H1 (cell line): ENCODE data around the gene BAZ2B. TPM values are rescaled to one million over a fixed set of nuclear protein-coding genes. Genes with fewer than 3 reads are reported as not detected.

Experiments
- CTCF ChIA-PET: fragments of 300-600 bp; sonication (Branson Sonifier 250); formaldehyde crosslinking; loops from one replicate; lab custom pipeline; 2021; ENCODE audit not compliant: partially characterized antibody; lab: Charles Lee
- POLR2A ChIA-PET: fragments of 300-600 bp; sonication (Branson Sonifier 250); formaldehyde crosslinking; loops from one replicate; lab custom pipeline; 2021; ENCODE audit warnings: inconsistent platforms; ENCODE audit not compliant: partially characterized antibody; lab: Charles Lee
- DNase-seq, 2 experiments: peaks; one replicate each; pipeline versions ENCODE4 v3.0.0 to v3.0.0-alpha.2; 2010 to 2022; ENCODE audit warnings: low spot score in 2 of 2, low read depth in 1 of 2, mixed read lengths in 1 of 2
- FAIRE-seq: peaks from 2 replicates; lab custom pipeline; 2011; peaks lifted over from hg19 to GRCh38; lab: Jason Lieb, UNC
- H2AFZ ChIP-seq: 2 replicates; pipeline ENCODE4 v1.8.1; 2012; ENCODE audit warnings: low read length, inconsistent platforms
- H2AK5ac ChIP-seq: 2 replicates; pipeline ENCODE4 v1.6.1; 2013; ENCODE audit warnings: low read depth, low read length
- H2BK120ac ChIP-seq: replicated peaks from 2 replicates; pipeline ENCODE3; 2013; ENCODE audit warnings: low read depth, low read length, inconsistent platforms
- H2BK12ac ChIP-seq: 2 replicates; pipeline ENCODE4 v1.6.1; 2013; ENCODE audit warnings: low read depth, low read length
- H2BK15ac ChIP-seq: 2 replicates; pipeline ENCODE4 v1.6.1; 2013; ENCODE audit warnings: low read length
- H2BK20ac ChIP-seq: 2 replicates; pipeline ENCODE4 v1.6.1; 2013; ENCODE audit warnings: low read length
- H2BK5ac ChIP-seq: 2 replicates; pipeline ENCODE4 v1.6.1; 2013; ENCODE audit warnings: low read depth, low read length
- H3K14ac ChIP-seq: 2 replicates; pipeline ENCODE4 v1.6.1; 2013; ENCODE audit warnings: inconsistent platforms; ENCODE audit not compliant: insufficient read length
- H3K18ac ChIP-seq: 2 replicates; pipeline ENCODE4 v1.6.1; 2013; ENCODE audit warnings: low read length; ENCODE audit errors: extremely low read depth
- H3K23ac ChIP-seq: 2 replicates; pipeline ENCODE4 v1.6.1; 2013; ENCODE audit warnings: inconsistent platforms; ENCODE audit not compliant: insufficient read length
- H3K23me2 ChIP-seq: 2 replicates; pipeline ENCODE4 v1.6.1; 2013; ENCODE audit warnings: low read depth, low read length
- H3K27ac ChIP-seq: 2 replicates; pipeline ENCODE4 v1.6.1; 2011; ENCODE audit warnings: low read depth, low read length, inconsistent platforms
- H3K27me3 ChIP-seq, 4 experiments: replicated peaks in 1 of 4; 1 replicate in 1 of 4; 2 replicates in 3 of 4; pipeline versions ENCODE4 v1.6.1 to v1.8.1; 2011 to 2013; ENCODE audit warnings: low read length in 3 of 4, mild to moderate bottlenecking in 3 of 4, inconsistent platforms in 2 of 4, mixed read lengths in 2 of 4, moderate library complexity in 1 of 4; ENCODE audit not compliant: control insufficient read depth in 3 of 4, insufficient read depth in 3 of 4; ENCODE audit errors: extremely low read depth in 1 of 4
- H3K36me3 ChIP-seq, 4 experiments: 2 replicates each; pipeline versions ENCODE4 v1.6.1 to v1.8.1; 2011 to 2013; ENCODE audit warnings: mild to moderate bottlenecking in 4 of 4, low read length in 3 of 4, moderate library complexity in 2 of 4, control low read depth in 1 of 4, inconsistent platforms in 1 of 4; ENCODE audit not compliant: insufficient read depth in 4 of 4, control insufficient read depth in 2 of 4
- H3K4ac ChIP-seq: replicated peaks from 2 replicates; pipeline ENCODE3; 2013; ENCODE audit warnings: low read length, low read depth, mixed read lengths, inconsistent platforms; ENCODE audit not compliant: insufficient read length
- H3K4me1 ChIP-seq, 4 experiments: replicated peaks in 1 of 4; 1 replicate in 1 of 4; 2 replicates in 3 of 4; pipeline versions ENCODE4 v1.6.1 to v1.8.1; 2011 to 2013; ENCODE audit warnings: low read length in 3 of 4, inconsistent platforms in 2 of 4, mixed read lengths in 1 of 4; ENCODE audit not compliant: insufficient read depth in 4 of 4, control insufficient read depth in 3 of 4
- H3K4me2 ChIP-seq, 2 experiments: 2 replicates each; pipeline versions ENCODE4 v1.6.1 to v1.8.1; 2011 to 2013; ENCODE audit warnings: low read depth in 2 of 2, low read length in 2 of 2, control low read depth in 1 of 2, inconsistent platforms in 1 of 2, mild to moderate bottlenecking in 1 of 2; ENCODE audit not compliant: insufficient read depth in 1 of 2
- H3K4me3 ChIP-seq, 4 experiments: fragments of 200-600, 300-600 bp in 1 of 4; sonication (generic), shearing (Covaris generic), sonication (Bioruptor Twin) in 1 of 4; 2 replicates each; pipeline versions ENCODE4 v1.5.1 to v1.8.1; 2011 to 2016; ENCODE audit warnings: low read length in 4 of 4, low read depth in 3 of 4, control low read depth in 2 of 4, inconsistent platforms in 2 of 4, mild to moderate bottlenecking in 2 of 4, mixed read lengths in 1 of 4, moderate library complexity in 1 of 4; ENCODE audit not compliant: insufficient read depth in 2 of 4; ENCODE audit errors: extremely low read depth in 1 of 4
- H3K56ac ChIP-seq: replicated peaks from 2 replicates; pipeline ENCODE3; 2013; ENCODE audit warnings: low read depth, mild to moderate bottlenecking, mixed read lengths, low read length, inconsistent platforms; ENCODE audit not compliant: insufficient read length
- H3K79me1 ChIP-seq: 2 replicates; pipeline ENCODE4 v1.6.1; 2013; ENCODE audit warnings: low read depth, low read length, control low read depth
- H3K79me2 ChIP-seq, 2 experiments: 2 replicates each; pipeline versions ENCODE4 v1.6.1 to v1.8.1; 2012 to 2013; ENCODE audit warnings: low read length in 2 of 2, mild to moderate bottlenecking in 2 of 2, inconsistent platforms in 1 of 2; ENCODE audit not compliant: insufficient read depth in 2 of 2, control insufficient read depth in 1 of 2
- H3K9ac ChIP-seq, 4 experiments: replicated peaks in 1 of 4; 1 replicate in 1 of 4; 2 replicates in 3 of 4; pipeline versions ENCODE4 v1.6.1 to v1.8.1; 2011 to 2013; ENCODE audit warnings: low read depth in 3 of 4, low read length in 3 of 4, control low read depth in 2 of 4, mild to moderate bottlenecking in 2 of 4, moderate library complexity in 2 of 4, inconsistent platforms in 1 of 4; ENCODE audit errors: extremely low read depth in 1 of 4
- H3K9me3 ChIP-seq, 2 experiments: 2 replicates each; pipeline versions ENCODE4 v1.6.1 to v1.8.1; 2012 to 2013; ENCODE audit warnings: mild to moderate bottlenecking in 2 of 2, moderate library complexity in 2 of 2, control low read depth in 1 of 2, inconsistent platforms in 1 of 2, low read depth in 1 of 2, low read length in 1 of 2, mixed read lengths in 1 of 2; ENCODE audit not compliant: insufficient read depth in 2 of 2
- H4K20me1 ChIP-seq, 2 experiments: replicated peaks in 1 of 2; 2 replicates each; pipeline versions ENCODE3 to v1.8.1; 2011 to 2013; ENCODE audit warnings: inconsistent platforms in 2 of 2, low read length in 2 of 2, mild to moderate bottlenecking in 1 of 2; ENCODE audit not compliant: insufficient read depth in 2 of 2, control insufficient read depth in 1 of 2
- H4K5ac ChIP-seq: 2 replicates; pipeline ENCODE4 v1.6.1; 2013; ENCODE audit warnings: low read length, low read depth, mixed read lengths, inconsistent platforms; ENCODE audit not compliant: insufficient read length
- H4K8ac ChIP-seq: 2 replicates; pipeline ENCODE4 v1.8.0; 2013; ENCODE audit warnings: mild to moderate bottlenecking, moderate library complexity, low read length, inconsistent platforms; ENCODE audit not compliant: insufficient read depth; ENCODE audit errors: extremely low read depth
- H4K91ac ChIP-seq: replicated peaks from 2 replicates; pipeline ENCODE3; 2013; ENCODE audit warnings: low read length, mixed read lengths, inconsistent platforms; ENCODE audit not compliant: insufficient read length
- CHD1 ChIP-seq: IDR thresholded peaks from 2 replicates; pipeline ENCODE4 v1.6.1; 2012; ENCODE audit warnings: low read depth, low read length, improper control_type of control experiment
- CTBP2 ChIP-seq: IDR thresholded peaks from 2 replicates; pipeline ENCODE4 v1.7.0; 2011; ENCODE audit warnings: borderline replicate concordance, mild to moderate bottlenecking, moderate library complexity, mixed read lengths, low read length; ENCODE audit not compliant: insufficient read depth, insufficient read length
- KDM1A ChIP-seq: fragments of 200-600, 300-600 bp; sonication (generic); IDR thresholded peaks from 2 replicates; pipeline ENCODE4 v1.7.1; 2016; ENCODE audit warnings: mild to moderate bottlenecking, low read length, borderline replicate concordance
- KDM4A ChIP-seq: IDR thresholded peaks from one replicate; pipeline ENCODE4 v1.7.1; 2012; ENCODE audit warnings: low read depth, mild to moderate bottlenecking, moderate library complexity, low read length, inconsistent platforms; ENCODE audit not compliant: severe bottlenecking
- MAFK ChIP-seq: IDR thresholded peaks from 2 replicates; pipeline ENCODE4 v1.6.1; 2012; ENCODE audit warnings: low read depth, mild to moderate bottlenecking, improper control_type of control experiment, low read length
- MAX ChIP-seq: IDR thresholded peaks from 2 replicates; pipeline ENCODE4 v1.6.1; 2012; ENCODE audit warnings: inconsistent platforms
- NANOG ChIP-seq: IDR thresholded peaks from 2 replicates; pipeline ENCODE4 v1.6.1; 2011; ENCODE audit warnings: low read length, low read depth, mild to moderate bottlenecking, inconsistent platforms; ENCODE audit not compliant: insufficient read depth, poor library complexity, severe bottlenecking
- POLR2AphosphoS5 ChIP-seq: IDR thresholded peaks from 2 replicates; pipeline ENCODE4 v1.6.1; 2011; ENCODE audit warnings: low read depth, low read length
- RNF2 ChIP-seq: fragments of 200-900, 300-1000 bp; sonication (generic); IDR thresholded peaks from 2 replicates; pipeline ENCODE4 v1.7.1; 2016; ENCODE audit warnings: borderline replicate concordance, low read depth, mild to moderate bottlenecking, antibody characterized with exemption, low read length; ENCODE audit not compliant: poor library complexity, severe bottlenecking; ENCODE audit errors: missing control alignments
- SIN3A ChIP-seq, 2 experiments: IDR thresholded peaks in 1 of 2; conservative IDR thresholded peaks in 1 of 2; 2 replicates each; pipeline ENCODE4 v1.6.1; 2011 to 2012; ENCODE audit warnings: low read length in 2 of 2, improper control_type of control experiment in 1 of 2, low read depth in 1 of 2, mild to moderate bottlenecking in 1 of 2
- SP1 ChIP-seq: IDR thresholded peaks from 2 replicates; pipeline ENCODE4 v1.6.1; 2011; ENCODE audit warnings: low read depth, low read length
- SP4 ChIP-seq: IDR thresholded peaks from 2 replicates; pipeline ENCODE4 v1.6.1; 2012; ENCODE audit warnings: low read length, inconsistent platforms
- SRF ChIP-seq: IDR thresholded peaks from 2 replicates; pipeline ENCODE4 v1.6.1; 2011; ENCODE audit warnings: mild to moderate bottlenecking, low read depth, low read length, moderate library complexity
- TCF12 ChIP-seq: IDR thresholded peaks from 2 replicates; pipeline ENCODE4 v1.6.1; 2011; ENCODE audit warnings: low read depth, mild to moderate bottlenecking, low read length
- WGBS, 2 experiments: shearing (Covaris generic) in 1 of 2; methylation state at CpG; one replicate each; pipeline versions ENCODE4 v1.1.6 to v1.1.7; 2013 to 2015; ENCODE audit warnings: low lambda C conversion rate in 2 of 2, mixed read lengths in 2 of 2, inconsistent platforms in 1 of 2, low coverage in 1 of 2, missing lambda C conversion rate in 1 of 2; ENCODE audit not compliant: insufficient replicate concordance in 2 of 2, insufficient coverage in 1 of 2, insufficient read length in 1 of 2; ENCODE audit errors: extremely low coverage in 1 of 2, missing lambda C conversion rate in 1 of 2; 5-methylcytosine and 5-hydroxymethylcytosine counted together
- polyA plus RNA-seq, 7 experiments: library from polyadenylated mRNA; depleted of rRNA in 3 of 7; stranded (reverse) in 5 of 7; unstranded in 2 of 7; fragments of >200 nt in 5 of 7; fragments of 200-250 nt in 2 of 7; gene quantifications; 1 replicate in 5 of 7; 2 replicates in 1 of 7; 4 replicates in 1 of 7; pipeline versions ENCODE4 v1.2.1 to v1.2.3, GENCODE V29; 2011 to 2013; ENCODE audit warnings: missing spikeins in 2 of 7, mixed read lengths in 2 of 7
- total RNA-seq: library from RNA; stranded (reverse); fragmentation: NEBNext Ultra II Directional; extraction: Animal tissue kit (Norgen Biotek cat#: 25700); gene quantifications from 2 replicates; pipeline ENCODE4 v1.2.1, GENCODE V29; 2021

Gene BAZ2B
- total and polyA plus RNA-seq, 2 of the 8 experiments (the other 6 are each of a cell fraction or from before 2014, with no cell fraction given): 15.2 to 46.3 TPM

DNA sequence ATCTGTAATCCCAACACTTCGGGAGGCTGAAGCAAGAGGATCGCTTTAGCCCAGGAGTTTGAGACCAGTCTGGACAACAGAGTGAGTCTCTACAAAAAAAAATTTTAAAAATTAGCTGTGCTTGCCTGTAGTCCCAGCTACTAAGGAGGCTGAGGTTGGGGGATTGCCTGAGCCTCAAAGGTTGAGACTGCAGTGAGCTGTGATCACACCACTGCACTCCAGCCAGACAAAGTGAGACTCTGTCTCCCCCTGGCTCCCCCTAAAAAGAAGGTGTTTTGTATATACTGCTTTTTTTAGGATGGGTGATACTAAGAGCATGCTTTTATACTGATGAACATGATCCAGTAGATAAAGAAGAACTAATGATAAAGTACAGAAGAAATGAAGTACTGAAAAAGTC lies 145.0 kb downstream of the BAZ2B start:
- H3K4ac ChIP-seq: no peak overlapping the region
- H3K79me2 ChIP-seq: peaks cover 0 to 5% of the 10 kb centered on the region in 2 experiments; a peak in 1 of 4 replicates
- no peak overlapping the region for H3K4me2 ChIP-seq
- H3K27me3 ChIP-seq: no peaks in the 10 kb centered on the region
- H3K79me1 ChIP-seq: no peaks in the 10 kb centered on the region
- H3K56ac ChIP-seq: no peak overlapping the region
- DNase-seq: no peak
- CTCF ChIA-PET: interaction anchor here (0.7 to 0.9 kb wide), 2 partner anchors 52 to 193 kb away, joined by 3 read pairs; no protein-coding TSS in a partner anchor
- no peak overlapping the region for H3K4me3 ChIP-seq
- no peak overlapping the region for H4K5ac ChIP-seq
- POLR2A ChIA-PET: no interaction called here
- no peak overlapping the region for H2AFZ ChIP-seq
- H4K20me1 ChIP-seq: no peaks in the 10 kb centered on the region
- no peak overlapping the region for H4K8ac ChIP-seq
- no peak overlapping the region for H2BK12ac ChIP-seq
- H2BK20ac ChIP-seq: no peak overlapping the region
- H2AK5ac ChIP-seq: no peak overlapping the region
- H3K36me3 ChIP-seq: peaks cover 0 to 7% (median 0%) of the 10 kb centered on the region in 4 experiments; a peak in 4 of 8 replicates
- H3K23me2 ChIP-seq: no peaks in the 10 kb centered on the region
- no peak overlapping the region for H3K27ac ChIP-seq
- H3K14ac ChIP-seq: no peak overlapping the region
- H3K9ac ChIP-seq: no peak overlapping the region
- H3K9me3 ChIP-seq: no peaks in the 10 kb centered on the region
- H4K91ac ChIP-seq: no peak overlapping the region
- no peak overlapping the region for H2BK120ac ChIP-seq
- H2BK5ac ChIP-seq: no peak overlapping the region
- WGBS, 2 experiments: 50% methylated on average over 2 of the region's 2 CpGs; no CpG with 5 or more reads in 1 of the 2 experiments
- no peak for FAIRE-seq
- H3K4me1 ChIP-seq: no peaks in the 10 kb centered on the region
- no peak overlapping the region for H3K18ac ChIP-seq
- no peak overlapping the region for H2BK15ac ChIP-seq
- no peak overlapping the region for H3K23ac ChIP-seq
- TF ChIP-seq RNF2 (no peak), POLR2AphosphoS5 (no peak), SP1 (no peak), SIN3A (conservative IDR thresholded peaks at IDR 0.05 in 1 of 2, IDR thresholded peaks at IDR 0.05 in 1 of 2; ENCODE audit: low read depth in 1 of 2, low read length in 2 of 2) (no peak), SP4 (no peak), MAFK (no peak), SRF (no peak), KDM1A (no peak), NANOG (no peak), CTBP2 (no peak), TCF12 (no peak), MAX (no peak), KDM4A (no peak), CHD1 (no peak)
